GM19035 (cell line): ENCODE data around the gene SHC1.
A peak's percentile ranks its signal among the peaks of the same experiment; 100 is the strongest.

Source experiments
- ATAC-seq: cut with Tn5 transposase; IDR thresholded peaks from one replicate; pipeline ENCODE4 v1.9.1; 2021; ENCODE audit not compliant: unreplicated experiment

Gene SHC1, protein sequence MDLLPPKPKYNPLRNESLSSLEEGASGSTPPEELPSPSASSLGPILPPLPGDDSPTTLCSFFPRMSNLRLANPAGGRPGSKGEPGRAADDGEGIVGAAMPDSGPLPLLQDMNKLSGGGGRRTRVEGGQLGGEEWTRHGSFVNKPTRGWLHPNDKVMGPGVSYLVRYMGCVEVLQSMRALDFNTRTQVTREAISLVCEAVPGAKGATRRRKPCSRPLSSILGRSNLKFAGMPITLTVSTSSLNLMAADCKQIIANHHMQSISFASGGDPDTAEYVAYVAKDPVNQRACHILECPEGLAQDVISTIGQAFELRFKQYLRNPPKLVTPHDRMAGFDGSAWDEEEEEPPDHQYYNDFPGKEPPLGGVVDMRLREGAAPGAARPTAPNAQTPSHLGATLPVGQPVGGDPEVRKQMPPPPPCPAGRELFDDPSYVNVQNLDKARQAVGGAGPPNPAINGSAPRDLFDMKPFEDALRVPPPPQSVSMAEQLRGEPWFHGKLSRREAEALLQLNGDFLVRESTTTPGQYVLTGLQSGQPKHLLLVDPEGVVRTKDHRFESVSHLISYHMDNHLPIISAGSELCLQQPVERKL

DNA sequence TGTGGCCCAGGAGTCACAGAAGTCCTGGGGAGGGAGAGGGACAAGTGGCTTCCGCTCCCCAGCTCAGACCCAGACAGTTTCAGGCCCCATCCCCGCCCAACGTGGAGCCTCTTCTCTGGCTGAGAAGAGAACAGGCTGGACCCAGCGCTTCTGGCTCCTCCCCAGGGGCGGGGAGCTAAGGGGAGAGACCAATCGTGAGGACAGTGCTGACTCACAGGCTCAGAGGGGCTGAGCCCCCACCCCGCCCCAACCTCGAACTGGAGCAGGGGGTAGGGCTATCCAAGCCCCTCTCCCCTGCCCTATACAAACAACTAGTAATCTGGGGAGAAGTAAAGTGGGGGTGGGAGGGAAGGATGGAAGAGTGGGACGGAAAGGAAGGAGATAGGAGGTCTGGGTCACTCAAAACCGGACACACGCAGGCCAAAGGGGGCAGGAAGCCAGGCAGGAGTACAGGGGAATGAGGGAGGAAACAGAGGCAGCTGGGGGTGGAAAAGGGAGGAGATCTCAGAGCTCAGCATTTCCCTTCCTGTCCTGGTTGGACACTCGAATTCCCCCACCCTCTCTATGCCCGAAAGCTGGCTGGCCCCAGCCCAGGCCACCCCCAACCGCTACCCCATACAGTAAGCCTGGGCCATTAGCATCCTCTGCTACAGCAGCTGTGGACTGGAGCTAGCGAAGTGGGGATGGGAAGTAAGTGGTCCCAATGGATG, at the start of gene SHC1:
TSS of gene SHC1 (minus strand) at position 117 of the 710 bp plus-strand sequence. CDS start 221 bp downstream, outside the sequence.
- ATAC-seq: no peak

DNA sequence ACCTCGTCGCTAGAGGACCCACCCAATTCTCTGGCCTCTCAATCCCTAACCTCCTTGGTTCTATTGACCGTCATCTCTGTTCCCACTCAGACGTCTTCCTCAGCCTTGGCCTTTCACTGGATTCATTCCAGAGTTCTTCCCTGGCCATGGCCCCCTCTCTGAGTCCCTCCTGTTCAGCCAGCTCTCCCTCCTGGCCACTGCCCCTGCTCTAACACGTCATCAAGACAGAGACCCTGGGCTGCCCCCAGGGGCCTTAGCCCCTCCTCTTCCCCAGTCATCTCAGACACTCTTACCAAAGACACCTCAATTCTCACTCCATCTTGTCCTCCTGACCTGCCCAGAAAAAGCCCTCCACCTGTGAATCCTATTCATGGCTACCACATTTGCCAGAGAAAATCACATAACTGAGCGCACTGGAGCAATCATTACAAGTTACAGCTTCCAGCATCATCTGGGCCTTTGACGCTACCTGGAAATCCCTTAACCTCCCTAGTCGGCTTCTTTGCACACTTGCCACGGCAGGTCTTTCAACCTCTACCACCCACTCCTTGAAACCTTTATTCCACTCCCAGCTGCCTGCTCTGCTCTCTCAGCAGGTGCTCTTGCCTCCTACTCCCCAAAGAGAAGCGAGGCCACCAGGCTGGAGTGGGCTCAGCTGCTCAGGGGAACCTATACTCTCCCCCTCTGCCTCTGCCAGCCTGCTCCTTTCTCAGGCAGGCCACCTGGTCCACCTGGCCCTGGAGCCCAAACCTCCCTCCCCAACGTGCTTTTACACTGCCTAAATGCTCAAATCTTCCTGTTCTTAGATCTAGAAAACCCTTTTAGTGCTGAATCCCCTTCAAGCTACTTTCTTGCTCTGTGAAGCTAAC, 49.1 kb upstream of the SHC1 start:
- ATAC-seq: no peak

- no peak for ATAC-seq
These were observed 48.2 kb upstream of the SHC1 start for GRCh38 chr1:155018617-155019348.

- ATAC-seq: peak; percentile 22
These were observed 47.4 kb upstream of the SHC1 start for GRCh38 chr1:155017946-155018316.

GRCh38 chr1:155017041-155017945, 46.7 kb upstream of the SHC1 start:
- ATAC-seq: peak; percentile 82

DNA sequence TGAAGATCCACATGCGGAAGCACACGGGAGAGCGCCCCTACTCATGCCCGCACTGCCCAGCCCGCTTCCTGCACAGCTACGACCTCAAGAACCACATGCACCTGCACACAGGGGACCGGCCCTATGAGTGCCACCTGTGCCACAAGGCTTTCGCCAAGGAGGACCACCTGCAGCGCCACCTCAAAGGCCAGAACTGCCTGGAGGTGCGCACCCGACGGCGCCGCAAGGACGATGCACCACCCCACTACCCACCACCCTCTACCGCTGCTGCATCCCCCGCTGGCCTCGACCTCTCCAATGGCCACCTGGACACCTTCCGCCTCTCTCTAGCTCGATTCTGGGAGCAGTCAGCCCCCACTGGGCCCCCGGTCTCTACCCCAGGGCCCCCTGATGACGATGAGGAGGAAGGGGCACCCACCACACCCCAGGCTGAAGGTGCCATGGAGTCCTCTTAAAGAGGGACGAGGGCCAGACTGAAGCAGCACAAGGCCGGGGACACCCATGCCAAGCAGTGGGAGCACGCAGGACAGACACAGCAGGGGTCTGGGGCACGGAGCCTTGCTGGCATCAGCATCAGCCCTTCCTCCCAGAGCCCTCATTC, 45.8 kb upstream of the SHC1 start:
- no peak for ATAC-seq

GRCh38 chr1:155015527-155016230, 45.1 kb upstream of the SHC1 start:
- ATAC-seq: no peak

GRCh38 chr1:155014709-155015508, 44.4 kb upstream of the SHC1 start:
- no peak for ATAC-seq

DNA sequence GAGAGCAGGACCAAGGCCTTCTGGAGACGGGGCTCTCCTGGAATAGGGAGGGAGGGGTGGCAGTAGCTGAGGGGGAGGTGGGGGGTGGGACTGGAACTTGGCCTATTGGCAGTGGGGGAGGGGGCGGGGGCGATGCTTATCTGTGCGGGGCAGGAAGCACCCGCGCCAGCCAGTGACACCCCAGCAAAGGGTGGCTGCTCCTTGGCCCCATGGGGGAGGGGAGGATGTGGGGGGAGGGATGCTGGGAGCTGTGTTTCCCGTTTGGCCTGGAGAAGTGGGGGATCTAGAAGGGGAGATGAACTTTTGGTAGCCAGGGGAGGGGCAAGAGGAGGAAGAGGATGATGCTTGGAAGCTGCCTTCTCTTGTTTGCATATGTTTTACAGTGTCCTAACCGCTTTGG, 43.1 kb upstream of the SHC1 start:
- ATAC-seq: no peak

DNA sequence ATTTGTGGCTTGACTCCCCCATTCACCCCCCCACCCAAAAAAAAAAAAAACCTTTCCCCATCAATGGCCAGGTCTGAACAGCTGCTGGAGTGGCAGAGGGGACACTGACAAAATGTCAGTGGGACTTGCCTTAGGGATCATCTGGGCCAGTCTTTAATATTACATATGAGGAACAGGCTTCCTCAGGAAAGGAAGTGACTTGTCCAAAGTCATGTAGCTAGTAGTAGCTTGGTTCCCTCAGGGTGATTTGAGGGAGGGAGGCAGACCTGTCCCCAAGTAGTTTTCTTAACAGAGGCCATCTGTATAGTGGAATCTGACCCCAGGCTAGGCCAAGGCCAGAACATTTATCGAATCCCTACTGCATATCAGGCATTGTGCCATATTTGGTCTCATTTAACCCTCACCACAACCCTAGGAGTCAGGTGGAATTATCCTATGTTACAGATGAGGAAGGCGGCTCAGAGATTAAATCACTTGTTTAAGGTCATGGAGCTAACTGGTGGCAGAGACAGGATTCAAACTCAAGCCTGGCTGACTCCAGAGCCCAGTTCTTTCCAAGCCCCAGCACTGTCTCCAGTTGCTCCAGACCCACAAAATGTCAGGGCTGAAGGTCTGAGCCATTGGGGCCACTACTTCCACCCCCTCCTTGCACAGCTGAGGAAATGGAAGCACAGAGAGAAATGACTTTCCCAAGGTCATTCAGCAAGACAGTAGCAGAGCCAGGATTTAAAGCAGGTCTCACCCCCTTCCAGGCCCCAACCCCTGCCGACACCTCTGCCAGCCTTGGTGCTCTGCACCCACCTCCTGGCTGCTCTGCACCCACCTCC, 42.4 kb upstream of the SHC1 start:
- ATAC-seq: no peak

- no peak for ATAC-seq
These were observed 41.5 kb upstream of the SHC1 start for GRCh38 chr1:155012026-155012546.

- ATAC-seq: no peak
These were observed 41.0 kb upstream of the SHC1 start for GRCh38 chr1:155011437-155012025.

GRCh38 chr1:155011004-155011416, 40.5 kb upstream of the SHC1 start:
- ATAC-seq: no peak

DNA sequence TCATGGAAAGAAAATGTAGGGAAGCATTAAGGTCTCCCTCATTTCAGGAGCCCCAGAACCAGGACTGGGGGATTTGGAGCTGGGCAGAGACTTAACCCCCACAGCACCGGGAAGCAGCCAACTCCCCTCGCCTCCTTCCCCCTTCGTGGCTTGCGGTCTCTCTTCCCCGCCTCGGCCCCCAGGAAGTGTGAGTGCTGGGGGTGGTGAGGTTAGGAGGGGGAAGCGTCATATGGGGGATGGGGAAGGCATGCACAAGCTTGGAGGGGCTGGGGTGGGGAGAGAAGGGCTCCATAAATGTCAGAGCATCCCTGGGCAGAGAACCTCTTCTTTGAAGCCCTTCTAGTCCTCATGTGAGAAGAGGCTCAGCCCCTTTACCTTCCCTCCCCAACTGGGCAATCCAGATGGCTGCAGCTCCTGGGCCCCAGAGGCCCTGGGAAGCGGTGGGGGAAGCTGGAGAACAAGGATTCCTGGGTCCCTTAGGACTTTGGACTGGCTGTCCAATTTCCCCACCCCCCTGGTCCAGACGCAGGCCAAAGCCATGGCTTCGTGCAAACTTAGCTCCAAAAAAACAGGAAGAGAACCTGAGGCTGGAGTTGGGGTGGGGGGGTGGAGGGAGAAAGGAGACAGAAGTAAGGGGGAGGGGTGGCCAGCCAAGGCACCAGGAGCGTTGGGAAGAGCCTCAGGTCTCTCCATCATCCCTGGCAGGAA, 39.8 kb upstream of the SHC1 start:
- ATAC-seq: no peak

GRCh38 chr1:155009742-155010141, 39.2 kb upstream of the SHC1 start:
- ATAC-seq: no peak
